GM12878 (cell line): ENCODE data around the gene UBASH3B.
"Not testable (repeated sequence)": the region's sequence is repeated elsewhere in the genome, so short reads cannot be mapped to it uniquely, and the experiment has no call there.

ENCODE experiments used
- CTCF ChIP-seq, 3 experiments: IDR thresholded peaks in 2 of 3; conservative IDR thresholded peaks in 1 of 3; 2 replicates each; pipeline ENCODE4 v1.5.1; 2011; ENCODE audit warnings: low read depth in 3 of 3, low read length in 3 of 3, mild to moderate bottlenecking in 3 of 3, control low read depth in 2 of 3, moderate library complexity in 2 of 3, inconsistent platforms in 1 of 3, mixed read lengths in 1 of 3; ENCODE audit not compliant: control insufficient read depth in 2 of 3, insufficient read depth in 1 of 3; ENCODE audit errors: extremely low read depth in 1 of 3
- EGR1 ChIP-seq, 2 experiments: IDR thresholded peaks; 1 replicate in 1 of 2; 2 replicates in 1 of 2; pipeline ENCODE4 v1.6.1; 2011 to 2012; ENCODE audit warnings: low read depth in 2 of 2, low read length in 2 of 2, borderline replicate concordance in 1 of 2, mild to moderate bottlenecking in 1 of 2, moderate library complexity in 1 of 2
- EP300 ChIP-seq, 2 experiments: fragments of 150-350 bp in 1 of 2; IDR thresholded peaks; 2 replicates each; pipeline ENCODE4 v1.6.1; 2011 to 2012; ENCODE audit warnings: low read depth in 2 of 2, low read length in 2 of 2, borderline replicate concordance in 1 of 2, improper control_type of control experiment in 1 of 2, inconsistent platforms in 1 of 2; ENCODE audit not compliant: control insufficient read depth in 1 of 2
- FOXM1 ChIP-seq: IDR thresholded peaks from 2 replicates; pipeline ENCODE4 v1.6.1; 2012; ENCODE audit warnings: low read depth, mild to moderate bottlenecking, inconsistent platforms, low read length, moderate library complexity
- POLR2A ChIP-seq: IDR thresholded peaks from 2 replicates; pipeline ENCODE4 v1.6.1; 2011; ENCODE audit warnings: low read depth, mild to moderate bottlenecking, low read length
- SIN3A ChIP-seq: IDR thresholded peaks from 2 replicates; pipeline ENCODE4 v1.6.1; 2012; ENCODE audit warnings: low read depth, low read length, improper control_type of control experiment
- SP1 ChIP-seq: IDR thresholded peaks from one replicate; pipeline ENCODE4 v1.6.1; 2011; ENCODE audit warnings: low read depth, low read length
- TARDBP ChIP-seq: IDR thresholded peaks from 2 replicates; pipeline ENCODE4 v1.6.1; 2016; ENCODE audit warnings: borderline replicate concordance
- TBL1XR1 ChIP-seq: IDR thresholded peaks from 2 replicates; pipeline ENCODE4 v1.6.1; 2012; ENCODE audit warnings: low read depth, low read length, improper control_type of control experiment

- not testable (repeated sequence) for TF ChIP-seq SIN3A; EGR1 (IDR thresholded peaks at IDR 0.05; ENCODE audit: borderline replicate concordance in 1 of 2, low read depth in 2 of 2, low read length in 2 of 2); CTCF (IDR thresholded peaks at IDR 0.05 in 2 of 3, conservative IDR thresholded peaks at IDR 0.05 in 1 of 3; ENCODE audit: control insufficient read depth in 2 of 3, extremely low read depth in 1 of 3, insufficient read depth in 1 of 3, low read depth in 3 of 3, low read length in 3 of 3); EP300 (IDR thresholded peaks at IDR 0.05; ENCODE audit: borderline replicate concordance in 1 of 2, control insufficient read depth in 1 of 2, low read depth in 2 of 2, low read length in 2 of 2); POLR2A; SP1; TBL1XR1; FOXM1; TARDBP
Measured at GRCh38 chr11:122607162-122607561, 48.4 kb upstream of the UBASH3B start.
